Type B pancreatic cell (in vitro differentiated cells): Measurements from ENCODE around the gene TMEM40. TPM values are rescaled to one million over a fixed set of nuclear protein-coding genes. Genes with fewer than 3 reads are reported as not detected.
"Not testable (repeated sequence)": the region's sequence is repeated elsewhere in the genome, so short reads cannot be mapped to it uniquely, and the experiment has no call there.

Source experiments
- DNase-seq: peaks from one replicate; pipeline ENCODE4 v3.0.0; 2021; ENCODE audit warnings: mixed read lengths; ENCODE audit not compliant: unreplicated experiment; ENCODE audit errors: extremely low spot score
- H3K27ac Mint-ChIP-seq: 2 replicates; pipeline ENCODE4 v1.8.0; 2021; ENCODE audit warnings: mild to moderate bottlenecking, mixed read lengths
- H3K27me3 Mint-ChIP-seq: 2 replicates; pipeline ENCODE4 v1.8.0; 2021; ENCODE audit warnings: mixed read lengths
- H3K36me3 Mint-ChIP-seq: 2 replicates; pipeline ENCODE4 v1.8.0; 2021; ENCODE audit warnings: mixed read lengths
- H3K4me1 Mint-ChIP-seq: one replicate; pipeline ENCODE4 v1.8.0; 2021; ENCODE audit warnings: mixed read lengths; ENCODE audit not compliant: unreplicated experiment
- H3K4me3 Mint-ChIP-seq: 2 replicates; pipeline ENCODE4 v1.8.0; 2021; ENCODE audit warnings: mild to moderate bottlenecking, mixed read lengths
- H3K9me3 Mint-ChIP-seq: 2 replicates; pipeline ENCODE4 v1.8.0; 2021; ENCODE audit warnings: mixed read lengths
- CTCF ChIP-seq: fragments of 200-600 bp; sonication (generic); conservative IDR thresholded peaks from 2 replicates; pipeline ENCODE4 v1.5.0; 2021; ENCODE audit warnings: antibody characterized with exemption, mild to moderate bottlenecking
- total RNA-seq: library from RNA; stranded (reverse); gene quantifications from 2 replicates; pipeline ENCODE4 v1.2.1, GENCODE V29; 2021; ENCODE audit warnings: low replicate concordance

The TMEM40 gene
- total RNA-seq, 1 donor from 2014 or later, result 16.3 TPM

- Mint-ChIP-seq H3K27me3 (no peaks in the 10 kb centered on the region), H3K4me1 (peaks cover 11% of the 10 kb centered on the region), H3K9me3 (no peaks in the 10 kb centered on the region), H3K4me3 (peak within 1 kb of the TSS; percentile 90), H3K36me3 (peaks cover 3% of the 10 kb centered on the region), H3K27ac (peak within 1 kb of the TSS; percentile 48)
- peak; percentile 18 for TF ChIP-seq CTCF
- no peak for DNase-seq
These were observed 37.4 kb upstream of the TMEM40 start, which contains the start of gene CAND2 for GRCh38 chr3:12796171-12797123. TSS of gene CAND2 (plus strand) at chr3:12796680. CDS start at chr3:12796721, 41 bp downstream.

- no peaks in the 10 kb centered on the region for H3K36me3 Mint-ChIP-seq
- no peak for DNase-seq
- H3K27ac Mint-ChIP-seq, result no peak overlapping the region
- H3K4me1 Mint-ChIP-seq, result peaks cover 11% of the 10 kb centered on the region
- no peak overlapping the region for H3K4me3 Mint-ChIP-seq
- H3K27me3 Mint-ChIP-seq, result no peaks in the 10 kb centered on the region
- H3K9me3 Mint-ChIP-seq, result no peaks in the 10 kb centered on the region
- TF ChIP-seq CTCF, result no peak
These were observed 34.6 kb upstream of the TMEM40 start for GRCh38 chr3:12793701-12794100.

GRCh38 chr3:12791430-12791829, 32.4 kb upstream of the TMEM40 start:
- H3K4me1 Mint-ChIP-seq, result no peaks in the 10 kb centered on the region
- no peak overlapping the region for H3K27ac Mint-ChIP-seq
- H3K27me3 Mint-ChIP-seq, result no peaks in the 10 kb centered on the region
- H3K36me3 Mint-ChIP-seq, result no peaks in the 10 kb centered on the region
- H3K9me3 Mint-ChIP-seq, result no peaks in the 10 kb centered on the region
- no peak for DNase-seq
- TF ChIP-seq CTCF, result no peak
- no peak overlapping the region for H3K4me3 Mint-ChIP-seq

GRCh38 chr3:12787967-12788690, 29.1 kb upstream of the TMEM40 start:
- DNase-seq, H3K4me1 Mint-ChIP-seq, H3K36me3 Mint-ChIP-seq, H3K4me3 Mint-ChIP-seq, H3K9me3 Mint-ChIP-seq, H3K27ac Mint-ChIP-seq: not testable (repeated sequence)
- H3K27me3 Mint-ChIP-seq, result peaks cover 12% of the 10 kb centered on the region

GRCh38 chr3:12787346-12787745, 28.3 kb upstream of the TMEM40 start:
- not testable (repeated sequence) for H3K4me3 Mint-ChIP-seq, H3K27ac Mint-ChIP-seq, H3K4me1 Mint-ChIP-seq, H3K36me3 Mint-ChIP-seq, H3K9me3 Mint-ChIP-seq
- H3K27me3 Mint-ChIP-seq, result peaks cover 12% of the 10 kb centered on the region
- peak; percentile 69 for TF ChIP-seq CTCF
- peak; percentile 78 for DNase-seq

- TF ChIP-seq CTCF, result no peak
- Mint-ChIP-seq H3K4me1 (peaks cover 18% of the 10 kb centered on the region), H3K9me3 (no peaks in the 10 kb centered on the region), H3K27me3 (peaks cover 12% of the 10 kb centered on the region), H3K36me3 (no peaks in the 10 kb centered on the region), H3K4me3 (no peak overlapping the region), H3K27ac (no peak overlapping the region)
- DNase-seq, result no peak
These were observed 26.0 kb upstream of the TMEM40 start for GRCh38 chr3:12785096-12785495.
